A673 (cell line): Measurements from ENCODE around the gene COA1. TPM values are rescaled to one million over a fixed set of nuclear protein-coding genes. Genes with fewer than 3 reads are reported as not detected.
A peak's percentile ranks its signal among the peaks of the same experiment; 100 is the strongest.

ENCODE experiments used
- BruUV-seq: library from RNA; stranded (reverse); fragments of 400-500 nt; replicated peaks from 2 replicates; lab custom pipeline; 2021; lab: Mats Ljungman, UMichigan
- CTCF ChIA-PET: fragments of 300-600 bp; sonication (Branson Sonifier 250); formaldehyde crosslinking; loops from one replicate; lab custom pipeline; 2022; ENCODE audit warnings: antibody characterized with exemption; lab: Charles Lee
- POLR2A ChIA-PET: fragments of 300-600 bp; sonication (Branson Sonifier 250); formaldehyde crosslinking; loops from one replicate; lab custom pipeline; 2022; ENCODE audit warnings: antibody characterized with exemption; ENCODE audit not compliant: low non-redundant PET; lab: Charles Lee
- DNase-seq: peaks from one replicate; pipeline ENCODE4 v3.0.0-alpha.2; 2015; ENCODE audit warnings: low spot score
- H3K27ac ChIP-seq: fragments of 200-600 bp; sonication (generic); 2 replicates; pipeline ENCODE4 v1.5.1; 2016; ENCODE audit warnings: mixed run types, low read depth, mild to moderate bottlenecking, mixed read lengths, antibody characterized with exemption, low read length; ENCODE audit not compliant: poor library complexity, severe bottlenecking
- H3K27me3 ChIP-seq: fragments of 200-600 bp; sonication (generic); replicated peaks from 2 replicates; pipeline ENCODE4 v1.6.1; 2017; ENCODE audit warnings: mixed run types, low read depth, mild to moderate bottlenecking, mixed read lengths, antibody characterized with exemption, low read length; ENCODE audit not compliant: insufficient read depth, poor library complexity
- H3K36me3 ChIP-seq: fragments of 200-600 bp; sonication (generic); 2 replicates; pipeline ENCODE4 v1.6.1; 2016; ENCODE audit warnings: mixed run types, mild to moderate bottlenecking, mixed read lengths, antibody characterized with exemption, low read length; ENCODE audit not compliant: insufficient read depth, poor library complexity, severe bottlenecking
- H3K4me1 ChIP-seq: fragments of 200-600 bp; sonication (generic); 2 replicates; pipeline ENCODE4 v1.6.1; 2017; ENCODE audit warnings: mixed run types, mild to moderate bottlenecking, mixed read lengths, antibody characterized with exemption, low read length; ENCODE audit not compliant: insufficient read depth, poor library complexity, severe bottlenecking
- H3K4me3 ChIP-seq: fragments of 200-600 bp; sonication (generic); 2 replicates; pipeline ENCODE4 v1.5.1; 2016; ENCODE audit warnings: low read depth, mixed run types, mild to moderate bottlenecking, mixed read lengths, low read length; ENCODE audit not compliant: poor library complexity, severe bottlenecking
- H3K9me3 ChIP-seq: fragments of 200-600 bp; sonication (generic); 2 replicates; pipeline ENCODE4 v1.6.1; 2016; ENCODE audit warnings: mixed run types, low read depth, mild to moderate bottlenecking, mixed read lengths, antibody characterized with exemption, low read length; ENCODE audit not compliant: poor library complexity, severe bottlenecking
- EZH2 ChIP-seq: fragments of 200-600 bp; sonication (generic); IDR thresholded peaks from 2 replicates; pipeline ENCODE4 v1.6.1; 2017; ENCODE audit warnings: borderline replicate concordance, low read depth, mild to moderate bottlenecking, mixed read lengths, antibody characterized with exemption, low read length; ENCODE audit not compliant: poor library complexity, severe bottlenecking
- intact Hi-C: fragments of 100-400 bp; cut with micrococcal nuclease; formaldehyde crosslinking; loops from one replicate; pipeline ENCODE4 v1.10.0; 2022; ENCODE audit not compliant: unreplicated experiment
- total RNA-seq: library from RNA; stranded (reverse); gene quantifications from 2 replicates; pipeline ENCODE4 v1.2.3, GENCODE V29; 2021
- TF ChIP-seq, protein P1 (sequence below): fragments of 300-800, 200-600 bp; sonication (generic); conservative IDR thresholded peaks from 2 replicates; pipeline ENCODE4 v1.5.1; 2017; ENCODE audit warnings: low read depth, mild to moderate bottlenecking, antibody characterized with exemption, low read length, moderate library complexity, mixed read lengths

COA1 gene
- total RNA-seq, 1 experiment from 2014 or later = 105 TPM

DNA sequence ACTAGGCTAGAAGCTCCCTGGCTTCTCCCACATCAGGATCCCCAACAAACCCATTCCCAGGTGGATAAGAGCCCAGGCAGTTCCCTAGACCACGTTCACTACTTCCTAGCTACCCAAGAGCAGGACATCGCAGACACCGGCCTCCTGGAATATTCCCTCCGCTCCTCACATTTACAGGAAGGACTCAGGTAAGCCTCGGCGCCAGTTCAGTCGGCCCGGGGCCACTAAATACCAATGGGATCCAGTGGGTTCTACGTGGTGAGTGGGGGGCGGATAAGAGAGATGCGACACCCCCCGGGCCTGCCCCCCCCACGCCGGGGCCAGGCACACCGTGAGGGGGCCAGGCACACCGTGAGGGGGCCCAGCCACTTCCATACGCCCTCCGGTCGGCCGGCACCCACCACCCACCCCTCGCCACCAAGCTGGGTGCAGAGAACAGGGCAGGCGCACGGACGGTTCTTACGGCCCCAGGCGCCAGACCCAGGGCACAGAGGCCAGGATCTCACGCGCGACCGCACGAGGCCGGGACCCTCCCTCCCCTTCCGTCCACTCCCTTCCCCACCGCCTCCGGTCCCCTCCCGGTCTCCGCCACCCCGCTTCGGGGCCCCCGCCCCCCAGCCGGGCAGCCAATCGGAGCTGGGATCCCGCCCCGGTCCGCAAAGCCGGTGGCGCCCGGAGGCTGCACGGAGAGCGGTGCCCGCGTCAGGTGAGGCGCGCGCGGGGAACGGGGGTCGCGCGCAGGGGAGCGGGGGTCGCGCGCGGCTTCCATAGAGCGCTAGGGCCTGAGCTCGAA lies 28.9 kb upstream of the COA1 start, which contains the start of gene BLVRA:
Gene BLVRA (plus strand): TSS at position 652 of the 793 bp plus-strand sequence. CDS start 12,479 bp downstream, outside the sequence.
- Histone ChIP-seq H3K27ac (peak within 1 kb of the TSS; percentile 69), H3K27me3 (no peaks in the 10 kb centered on the region), H3K4me1 (no peaks in the 10 kb centered on the region), H3K9me3 (no peaks in the 10 kb centered on the region), H3K36me3 (no peaks in the 10 kb centered on the region), H3K4me3 (peak within 1 kb of the TSS; percentile 69)
- no peak for TF ChIP-seq EZH2
- TF ChIP-seq, protein P1, sequence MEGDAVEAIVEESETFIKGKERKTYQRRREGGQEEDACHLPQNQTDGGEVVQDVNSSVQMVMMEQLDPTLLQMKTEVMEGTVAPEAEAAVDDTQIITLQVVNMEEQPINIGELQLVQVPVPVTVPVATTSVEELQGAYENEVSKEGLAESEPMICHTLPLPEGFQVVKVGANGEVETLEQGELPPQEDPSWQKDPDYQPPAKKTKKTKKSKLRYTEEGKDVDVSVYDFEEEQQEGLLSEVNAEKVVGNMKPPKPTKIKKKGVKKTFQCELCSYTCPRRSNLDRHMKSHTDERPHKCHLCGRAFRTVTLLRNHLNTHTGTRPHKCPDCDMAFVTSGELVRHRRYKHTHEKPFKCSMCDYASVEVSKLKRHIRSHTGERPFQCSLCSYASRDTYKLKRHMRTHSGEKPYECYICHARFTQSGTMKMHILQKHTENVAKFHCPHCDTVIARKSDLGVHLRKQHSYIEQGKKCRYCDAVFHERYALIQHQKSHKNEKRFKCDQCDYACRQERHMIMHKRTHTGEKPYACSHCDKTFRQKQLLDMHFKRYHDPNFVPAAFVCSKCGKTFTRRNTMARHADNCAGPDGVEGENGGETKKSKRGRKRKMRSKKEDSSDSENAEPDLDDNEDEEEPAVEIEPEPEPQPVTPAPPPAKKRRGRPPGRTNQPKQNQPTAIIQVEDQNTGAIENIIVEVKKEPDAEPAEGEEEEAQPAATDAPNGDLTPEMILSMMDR = no peak
- BruUV-seq = no TSS peak
- DNase-seq = peak; percentile 58
- CTCF ChIA-PET = no interaction called here
- POLR2A ChIA-PET = no interaction called here
- intact Hi-C loops = no loop called here

DNA sequence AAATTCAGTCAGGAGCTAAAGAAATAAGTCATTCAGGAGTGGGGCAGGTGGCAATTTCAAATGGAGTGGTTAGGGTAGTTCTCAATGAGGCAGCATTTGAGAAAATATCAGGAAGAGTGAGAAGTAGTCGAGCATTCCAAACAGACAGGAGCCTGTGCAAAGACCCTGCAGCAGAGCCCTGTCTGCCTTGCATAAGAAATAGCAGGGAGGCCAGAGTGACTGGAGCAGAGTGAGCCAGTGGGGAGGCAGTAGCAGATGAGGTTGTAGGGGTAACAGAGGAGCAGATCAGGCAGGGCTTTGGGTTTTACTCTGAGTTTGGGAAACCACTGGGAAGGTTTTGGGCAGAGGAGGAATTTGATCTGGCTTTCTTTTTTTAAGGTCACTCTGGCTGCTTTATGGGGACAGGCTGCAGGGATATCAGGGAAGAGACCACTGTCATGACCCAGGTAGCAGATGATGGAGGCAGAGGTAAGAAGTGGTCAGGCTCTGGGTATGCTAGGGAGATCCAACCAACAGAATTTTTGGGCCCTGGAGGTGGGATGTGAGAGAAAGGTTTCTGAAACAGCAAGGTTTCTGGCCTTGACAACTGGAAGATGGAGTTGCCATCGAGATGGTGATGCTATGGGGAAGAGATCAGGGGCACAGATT lies 27.9 kb upstream of the COA1 start:
- Histone ChIP-seq H3K4me1 (no peaks in the 10 kb centered on the region), H3K4me3 (no peak overlapping the region), H3K36me3 (no peaks in the 10 kb centered on the region), H3K27me3 (no peaks in the 10 kb centered on the region), H3K9me3 (no peaks in the 10 kb centered on the region), H3K27ac (no peak overlapping the region)
- intact Hi-C loops = no loop called here
- no TSS peak for BruUV-seq
- ChIA-PET POLR2A (no interaction called here), CTCF (no interaction called here)
- DNase-seq = no peak
- no peak for TF ChIP-seq EZH2
- TF ChIP-seq, protein P1 = no peak

DNA sequence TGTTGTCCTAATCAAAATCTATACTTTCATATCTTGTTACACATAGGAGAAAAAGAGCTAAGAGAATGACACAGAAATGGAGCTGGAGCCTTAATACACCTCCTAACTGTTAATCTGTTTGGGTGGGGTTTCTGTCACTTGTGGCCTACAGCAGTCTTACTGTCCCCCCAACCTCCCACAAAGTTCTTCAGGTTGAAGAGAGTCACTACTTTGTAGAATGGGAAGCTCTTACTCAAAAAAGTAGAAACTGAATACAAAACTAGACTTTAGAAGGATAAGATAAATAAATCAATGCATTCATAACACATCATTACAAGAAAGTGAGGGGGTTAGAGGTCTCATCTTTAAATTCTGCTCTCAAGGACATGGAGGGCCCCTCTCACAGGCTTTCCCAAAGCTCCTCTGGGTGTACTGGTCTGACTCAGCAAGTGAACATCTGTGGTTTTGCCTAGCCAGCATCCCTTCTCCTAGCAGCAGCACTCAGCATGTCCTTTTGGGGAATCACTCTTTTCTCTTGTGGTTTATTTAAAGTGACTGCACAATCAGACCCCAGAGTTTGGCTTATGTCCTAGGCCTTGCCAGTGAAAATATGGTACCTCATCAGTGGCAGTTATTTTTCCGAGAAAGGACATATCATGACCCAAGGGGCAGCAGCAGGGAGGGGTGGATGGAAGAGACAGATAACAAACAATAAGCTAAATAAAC lies 27.2 kb upstream of the COA1 start:
- Histone ChIP-seq H3K36me3 (no peaks in the 10 kb centered on the region), H3K9me3 (no peaks in the 10 kb centered on the region), H3K27ac (no peak overlapping the region), H3K4me3 (no peak overlapping the region), H3K27me3 (no peaks in the 10 kb centered on the region), H3K4me1 (no peaks in the 10 kb centered on the region)
- TF ChIP-seq, protein P1 = no peak
- no peak for TF ChIP-seq EZH2
- BruUV-seq = no TSS peak
- intact Hi-C loops = no loop called here
- no peak for DNase-seq
- CTCF ChIA-PET = no interaction called here
- POLR2A ChIA-PET = no interaction called here
